ENCODE data around the gene LRRC71. TPM values are rescaled to one million over a fixed set of nuclear protein-coding genes. Genes with fewer than 3 reads are reported as not detected.

Gene LRRC71
- total RNA-seq, 1 donor from 2014 or later = not detected

- Mint-ChIP-seq H3K9me3 (ENCODE audit: low read depth) (no peaks in the 10 kb centered on the region), H3K36me3 (ENCODE audit: insufficient read depth) (no peaks in the 10 kb centered on the region), H3K27ac (no peak overlapping the region), H3K27me3 (peaks cover 50% of the 10 kb centered on the region), H3K4me1 (ENCODE audit: low read depth) (peaks cover 2% of the 10 kb centered on the region), H3K4me3 (ENCODE audit: low read depth) (no peak overlapping the region)
- no peak for DNase-seq (ENCODE audit: low spot score, unreplicated experiment)
- no peak for TF ChIP-seq CTCF (IDR thresholded peaks at IDR 0.05; ENCODE audit: unreplicated experiment)
Measured at GRCh38 chr1:156905651-156906050, 14.8 kb upstream of the LRRC71 start.

- TF ChIP-seq CTCF (IDR thresholded peaks at IDR 0.05; ENCODE audit: unreplicated experiment) = no peak
- Mint-ChIP-seq H3K27ac (no peak overlapping the region), H3K9me3 (ENCODE audit: low read depth) (no peaks in the 10 kb centered on the region), H3K4me1 (ENCODE audit: low read depth) (peaks cover 4% of the 10 kb centered on the region), H3K4me3 (ENCODE audit: low read depth) (no peak overlapping the region), H3K36me3 (ENCODE audit: insufficient read depth) (no peaks in the 10 kb centered on the region), H3K27me3 (peaks cover 51% of the 10 kb centered on the region)
- DNase-seq (ENCODE audit: low spot score, unreplicated experiment) = no peak
Measured at GRCh38 chr1:156906206-156906906, 14.1 kb upstream of the LRRC71 start.

GRCh38 chr1:156908541-156908940 lies 11.9 kb upstream of the LRRC71 start:
- TF ChIP-seq CTCF (IDR thresholded peaks at IDR 0.05; ENCODE audit: unreplicated experiment) = no peak
- Mint-ChIP-seq H3K4me1 (ENCODE audit: low read depth) (peaks cover 4% of the 10 kb centered on the region), H3K27ac (no peak overlapping the region), H3K9me3 (ENCODE audit: low read depth) (no peaks in the 10 kb centered on the region), H3K4me3 (ENCODE audit: low read depth) (no peak overlapping the region), H3K36me3 (ENCODE audit: insufficient read depth) (no peaks in the 10 kb centered on the region), H3K27me3 (peaks cover 49% of the 10 kb centered on the region)
- DNase-seq (ENCODE audit: low spot score, unreplicated experiment) = no peak

GRCh38 chr1:156908955-156909354 lies 11.5 kb upstream of the LRRC71 start:
- Mint-ChIP-seq H3K9me3 (ENCODE audit: low read depth) (no peaks in the 10 kb centered on the region), H3K4me1 (ENCODE audit: low read depth) (peaks cover 4% of the 10 kb centered on the region), H3K4me3 (ENCODE audit: low read depth) (no peak overlapping the region), H3K27me3 (peaks cover 48% of the 10 kb centered on the region), H3K36me3 (ENCODE audit: insufficient read depth) (no peaks in the 10 kb centered on the region), H3K27ac (no peak overlapping the region)
- no peak for TF ChIP-seq CTCF (IDR thresholded peaks at IDR 0.05; ENCODE audit: unreplicated experiment)
- no peak for DNase-seq (ENCODE audit: low spot score, unreplicated experiment)

GRCh38 chr1:156909671-156910070 lies 10.8 kb upstream of the LRRC71 start:
- Mint-ChIP-seq H3K4me3 (ENCODE audit: low read depth) (no peak overlapping the region), H3K9me3 (ENCODE audit: low read depth) (no peaks in the 10 kb centered on the region), H3K27ac (no peak overlapping the region), H3K36me3 (ENCODE audit: insufficient read depth) (no peaks in the 10 kb centered on the region), H3K4me1 (ENCODE audit: low read depth) (peaks cover 4% of the 10 kb centered on the region), H3K27me3 (peaks cover 52% of the 10 kb centered on the region)
- DNase-seq (ENCODE audit: low spot score, unreplicated experiment) = no peak
- no peak for TF ChIP-seq CTCF (IDR thresholded peaks at IDR 0.05; ENCODE audit: unreplicated experiment)
